Measurements from ENCODE around the gene MATN1.

The MATN1 gene

DNA sequence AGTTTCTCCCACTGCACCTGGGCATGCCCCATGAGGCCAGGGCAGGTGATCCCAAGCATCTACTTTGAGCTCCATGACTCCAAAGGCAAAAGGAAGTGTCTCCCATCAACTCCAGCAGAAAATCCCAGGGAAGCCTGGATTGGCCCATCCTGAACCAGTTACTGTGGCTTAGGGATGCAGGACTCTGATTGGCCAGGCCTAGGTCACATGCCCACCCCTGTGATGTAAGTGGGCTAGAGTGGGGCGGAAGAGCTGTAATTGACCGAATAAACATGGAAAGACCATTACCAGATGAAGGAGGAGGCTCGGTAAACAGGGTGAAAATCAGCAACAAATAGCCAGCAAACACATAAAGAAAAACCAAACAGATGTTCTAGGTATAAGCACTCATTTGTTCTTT lies 45.2 kb downstream of the MATN1 start:
- no peak for DNase-seq

DNA sequence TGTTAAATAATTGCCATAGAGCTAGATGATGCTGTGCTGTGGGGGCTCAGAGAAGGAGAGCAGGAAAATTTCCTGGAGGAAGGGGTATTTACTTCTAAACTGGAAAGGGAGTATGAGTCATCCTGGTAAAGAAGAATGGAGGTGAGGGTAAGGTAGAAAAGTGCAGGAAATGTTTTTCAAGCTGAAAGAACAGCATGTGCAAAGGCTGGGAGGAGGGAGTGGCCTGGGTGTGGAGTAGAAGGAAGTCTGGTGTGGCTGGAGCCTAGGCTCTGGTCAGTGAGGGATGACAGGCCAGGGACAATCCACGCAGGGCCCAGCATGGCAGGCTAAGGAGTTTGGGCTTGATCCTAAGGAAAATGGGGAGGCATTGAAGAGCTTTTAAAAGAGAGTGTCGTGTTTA lies 45.9 kb downstream of the MATN1 start:
- no peak for DNase-seq

DNA sequence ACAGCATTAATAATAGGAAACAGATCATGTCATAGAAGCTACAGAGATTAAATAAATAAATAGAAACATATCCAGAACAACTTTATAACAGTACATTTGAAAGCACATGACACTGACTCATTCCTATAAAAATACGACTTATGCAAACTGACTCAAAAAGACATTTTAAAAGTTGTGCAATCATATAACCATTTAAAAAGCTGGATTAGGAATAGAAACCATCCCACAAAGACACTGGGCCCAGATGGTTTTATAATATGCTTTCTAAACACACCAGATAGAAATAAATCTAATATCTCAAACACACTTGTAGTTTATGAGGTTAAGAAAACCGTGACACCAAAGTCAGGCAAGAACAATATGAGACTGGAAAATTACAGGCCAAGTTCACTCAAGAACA lies 47.6 kb downstream of the MATN1 start:
- DNase-seq, result no peak

DNA sequence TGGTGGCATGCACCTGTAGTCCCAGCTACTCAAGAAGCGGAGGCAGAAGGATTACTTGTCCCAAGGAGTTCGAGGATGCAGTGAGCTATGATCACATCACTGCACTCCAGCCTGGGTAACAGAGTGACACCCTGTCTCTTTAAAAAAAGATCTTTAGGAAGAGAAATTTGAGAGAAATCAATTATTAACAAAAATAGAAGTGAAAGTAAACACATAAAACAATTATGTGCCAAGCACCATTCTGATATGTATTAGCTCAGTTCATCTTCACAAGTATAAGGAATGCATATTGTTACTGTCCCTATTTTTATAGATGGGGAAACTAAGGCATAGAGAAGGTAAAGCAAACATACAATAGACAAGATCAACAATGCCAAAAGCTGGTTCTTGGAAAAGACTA lies 48.1 kb downstream of the MATN1 start:
- no peak for DNase-seq

DNA sequence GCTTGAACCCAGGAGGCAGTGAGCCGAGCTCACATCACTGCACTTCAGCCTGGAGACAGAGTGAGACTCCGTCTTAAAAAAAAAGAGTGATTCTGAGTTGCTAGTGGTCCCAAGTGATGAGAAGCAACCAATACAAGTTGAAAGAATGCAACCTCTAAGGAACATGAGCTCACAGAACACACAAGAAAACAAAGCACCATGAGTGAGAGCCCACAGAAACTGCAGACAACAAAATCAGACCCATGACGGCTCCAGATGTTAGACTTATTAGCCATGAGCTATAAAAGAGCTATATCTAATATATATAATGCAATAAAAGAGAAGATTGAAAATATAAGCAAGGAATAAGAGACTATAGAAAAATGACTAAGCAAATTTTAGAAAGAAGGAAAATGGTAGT lies 50.0 kb downstream of the MATN1 start:
- DNase-seq, result no peak

DNA sequence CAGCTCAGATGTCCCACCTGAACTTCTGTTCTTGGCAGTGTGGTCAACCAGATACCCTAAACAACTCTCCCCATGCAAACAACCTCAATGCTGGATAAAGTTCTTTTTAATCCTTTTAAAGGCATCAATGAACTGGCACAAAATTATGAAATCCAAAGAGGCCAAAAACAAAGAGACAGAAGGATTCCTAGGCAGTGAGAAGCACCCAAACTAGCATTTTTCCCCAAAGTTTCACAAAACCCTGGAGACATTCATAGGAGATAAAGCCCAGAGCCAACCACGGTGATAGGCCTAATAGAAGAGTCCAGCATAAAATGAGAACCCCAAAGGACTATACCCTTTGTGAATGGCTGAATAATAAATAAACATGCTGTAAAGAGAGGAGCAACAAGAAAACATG lies 50.7 kb downstream of the MATN1 start:
- DNase-seq, result no peak

DNA sequence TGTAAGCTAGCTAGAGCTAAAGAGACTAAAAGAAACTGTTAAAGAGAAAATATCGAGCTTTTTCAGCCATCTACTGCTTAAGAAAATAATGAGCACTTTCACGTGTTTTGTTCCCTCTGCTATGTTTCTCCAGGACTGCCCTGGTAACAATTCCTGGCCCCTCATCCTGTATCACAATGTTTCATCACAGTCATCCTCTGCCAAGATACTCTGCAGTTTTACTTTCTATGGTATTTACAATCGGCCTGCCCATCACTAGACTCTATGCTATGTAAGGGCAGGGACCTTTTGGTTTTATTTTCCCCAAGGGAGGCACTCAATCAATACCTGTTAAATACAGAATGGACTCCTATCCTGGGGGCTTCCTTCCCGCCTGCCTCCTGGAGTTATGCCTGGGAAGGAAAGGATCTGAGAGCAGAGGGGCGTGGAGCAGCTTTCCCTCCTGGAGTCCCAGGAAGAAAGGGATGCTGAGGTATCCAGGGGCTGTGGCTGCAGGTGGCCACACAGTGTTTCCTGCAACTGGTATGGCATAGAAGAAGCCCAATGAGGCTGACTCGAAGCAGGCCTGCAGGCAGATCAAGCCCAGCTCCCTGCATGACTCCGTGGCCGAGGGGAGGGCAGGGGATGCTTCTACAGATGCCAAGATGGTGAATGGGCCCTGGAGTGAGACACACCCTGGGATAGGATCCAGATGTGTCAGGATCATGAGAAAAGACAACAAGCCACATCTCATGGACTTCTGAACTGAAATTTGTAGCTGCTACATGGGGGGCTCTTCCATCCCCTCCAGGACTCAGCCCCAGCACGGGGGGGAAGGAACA lies 52.9 kb downstream of the MATN1 start:
- no peak for DNase-seq

DNA sequence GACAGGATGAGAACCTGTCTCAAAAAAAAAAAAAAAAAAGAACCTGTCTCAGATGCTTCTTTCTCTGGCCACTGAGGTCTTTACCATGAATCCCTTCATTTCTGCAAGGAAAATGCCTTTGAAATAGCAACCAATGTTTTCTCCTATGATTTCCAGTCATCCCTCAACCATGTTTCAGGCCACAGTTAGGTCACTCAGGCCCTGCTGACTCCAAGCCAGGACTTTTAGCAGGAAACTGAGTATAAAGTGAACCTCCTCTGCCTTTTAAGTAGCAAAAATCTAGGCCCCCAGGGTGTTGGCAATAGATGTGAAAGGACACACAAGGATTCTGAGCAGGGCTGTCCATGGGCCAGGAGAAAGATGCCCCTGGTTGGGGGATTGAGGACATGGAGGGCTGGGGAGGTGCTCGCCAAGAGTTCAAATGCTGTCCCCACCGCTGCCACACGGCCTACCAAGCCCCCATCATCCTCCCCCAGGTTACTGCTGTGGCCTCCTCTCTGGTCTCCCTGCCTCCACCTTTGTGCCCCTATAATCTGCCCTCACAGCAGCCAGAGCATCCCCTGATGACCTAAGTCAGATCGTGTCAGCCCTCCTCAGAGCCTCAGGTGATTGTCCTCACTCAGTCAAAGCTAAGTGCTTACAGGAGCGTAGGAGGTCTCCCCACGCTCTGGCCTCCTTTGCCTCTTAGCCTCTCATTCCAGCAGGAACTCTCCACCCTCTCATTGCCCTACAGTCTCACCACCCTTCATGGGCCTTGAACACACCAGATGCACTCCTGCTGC lies 54.6 kb downstream of the MATN1 start:
- no peak for DNase-seq

DNA sequence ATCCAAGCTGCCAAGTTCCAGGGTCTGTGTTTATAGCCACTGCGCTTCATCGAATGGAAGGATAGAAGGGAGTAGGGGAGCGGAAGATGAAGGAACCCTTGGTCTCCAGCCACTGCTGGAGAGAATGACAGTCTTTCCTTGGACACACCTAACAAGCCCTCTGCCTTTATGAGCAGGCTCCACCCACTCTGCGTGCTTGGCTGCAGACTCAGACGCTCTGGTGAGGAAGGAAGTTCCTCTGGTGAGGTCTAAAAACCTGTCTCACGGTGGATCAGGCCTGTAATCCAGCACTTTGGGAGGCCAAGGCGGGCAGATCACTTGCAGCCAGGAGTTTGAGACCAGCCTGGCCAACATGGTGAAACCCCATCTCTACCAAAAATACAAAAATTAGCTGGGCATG lies 55.4 kb downstream of the MATN1 start:
- no peak for DNase-seq

DNA sequence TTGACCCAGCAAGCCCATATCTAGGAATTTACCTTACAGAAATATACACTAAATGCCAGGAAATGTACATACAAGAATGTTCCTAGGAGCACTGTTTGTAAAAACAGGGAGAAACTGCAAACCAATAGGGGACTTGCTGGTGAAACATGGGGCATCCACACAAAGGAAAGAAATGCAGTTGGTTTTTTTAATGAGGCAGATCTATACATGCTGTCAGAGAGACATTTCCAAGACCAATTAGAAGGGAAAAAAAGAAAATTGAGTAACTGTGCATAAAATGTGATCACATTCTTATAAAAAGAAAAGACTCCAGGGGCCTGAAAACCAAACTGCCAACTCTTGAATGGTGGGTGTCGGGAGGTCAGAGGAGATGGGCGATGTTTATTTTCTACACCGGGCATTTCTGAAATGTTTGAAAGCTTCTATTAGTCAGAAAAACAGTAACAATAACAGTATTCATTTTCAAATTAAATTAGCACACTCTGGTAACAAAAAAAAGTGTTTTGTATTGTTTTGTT lies 56.6 kb downstream of the MATN1 start:
- DNase-seq, result no peak

DNA sequence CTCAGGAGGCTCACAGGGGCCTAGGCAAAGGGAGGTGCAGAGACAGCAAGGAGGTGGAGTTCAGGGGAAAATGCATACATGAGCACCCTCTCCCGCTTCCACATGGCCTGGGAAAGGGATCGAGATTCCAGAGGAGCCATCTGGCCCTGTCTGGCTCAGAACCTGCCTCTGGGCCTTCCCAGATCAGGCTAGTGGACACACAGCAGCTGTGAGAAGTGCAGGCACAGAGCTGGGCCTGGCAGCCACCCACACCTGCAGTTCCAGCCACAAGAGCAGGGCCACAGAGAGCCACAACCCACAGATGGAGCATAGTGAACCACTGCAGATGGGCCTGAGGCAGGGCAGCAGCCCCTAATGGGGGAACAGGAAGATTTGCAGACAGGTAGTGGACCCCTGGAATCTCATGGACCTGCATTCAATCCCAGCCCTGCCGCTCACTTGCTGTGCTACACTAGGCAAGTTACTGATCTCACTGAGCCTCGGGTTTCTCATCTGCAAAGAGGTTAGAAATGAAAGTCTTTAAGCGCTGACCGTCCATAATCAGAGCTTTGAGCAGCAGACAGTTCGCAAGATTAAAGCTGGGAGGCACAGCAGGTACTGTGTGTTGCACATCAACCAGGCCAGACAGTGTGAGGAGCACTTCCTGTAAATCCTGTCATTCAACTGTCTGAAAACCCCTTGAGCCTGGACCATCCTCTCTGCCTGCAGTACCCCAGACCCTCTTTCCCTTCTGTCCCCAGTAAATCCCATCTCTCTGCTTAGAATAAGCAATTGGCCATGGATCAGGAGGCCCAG lies 58.0 kb downstream of the MATN1 start:
- no peak for DNase-seq

DNA sequence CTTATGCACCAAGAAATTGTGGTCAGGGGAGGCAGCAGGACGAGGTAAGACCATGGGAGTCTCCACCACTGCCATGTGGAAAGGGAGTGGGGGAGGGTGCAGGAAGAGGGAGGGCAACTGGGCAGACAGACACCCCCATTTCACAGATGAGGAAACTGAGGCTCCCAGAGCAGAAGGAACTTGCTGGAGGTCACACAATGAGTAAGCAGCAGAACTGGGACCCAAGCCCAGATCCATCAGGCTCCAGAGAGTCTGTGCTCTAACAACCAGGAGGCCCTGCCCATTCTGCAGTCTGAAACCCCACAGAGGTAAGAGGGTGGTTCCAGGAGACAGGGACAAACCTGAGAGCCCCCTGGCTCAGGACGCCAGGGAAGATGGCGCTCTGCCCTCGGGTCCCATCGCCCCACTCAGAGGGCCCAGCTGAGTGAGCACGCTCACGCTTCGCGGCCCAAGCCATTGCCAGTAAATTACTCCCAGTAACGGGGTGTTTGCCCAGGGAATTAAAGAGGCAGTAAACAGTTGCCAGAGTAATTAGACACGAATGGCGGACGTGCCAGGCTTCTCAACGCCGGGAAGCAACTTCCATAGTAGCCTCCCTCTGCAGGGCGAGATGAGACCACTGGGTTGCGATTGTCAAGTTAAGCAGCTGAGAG lies 59.2 kb downstream of the MATN1 start:
- no peak for DNase-seq

DNA sequence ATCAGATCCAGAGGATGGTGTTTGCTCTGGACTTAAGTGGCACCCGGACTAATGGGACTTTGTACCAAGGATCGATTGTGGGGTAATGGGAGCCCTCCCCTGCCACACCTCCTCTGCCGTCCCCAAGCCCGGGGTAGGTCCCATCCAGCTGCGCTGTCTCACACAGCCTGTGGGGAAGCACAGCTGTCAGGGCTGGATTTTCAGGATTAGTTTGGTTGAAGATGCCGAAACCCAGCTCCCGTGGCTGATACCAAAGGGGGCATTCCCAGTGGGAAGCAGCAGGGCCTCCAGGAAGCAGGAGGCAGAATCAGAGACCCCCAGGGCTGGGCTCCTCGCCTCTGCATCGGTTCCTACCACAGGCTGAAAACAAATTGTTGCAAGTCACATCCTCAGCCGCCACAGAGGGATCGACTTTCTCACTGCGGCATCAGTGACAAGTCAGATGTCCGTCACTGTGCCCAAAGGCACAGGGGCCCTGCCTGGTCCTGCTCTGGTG lies 59.7 kb downstream of the MATN1 start:
- no peak for DNase-seq

DNA sequence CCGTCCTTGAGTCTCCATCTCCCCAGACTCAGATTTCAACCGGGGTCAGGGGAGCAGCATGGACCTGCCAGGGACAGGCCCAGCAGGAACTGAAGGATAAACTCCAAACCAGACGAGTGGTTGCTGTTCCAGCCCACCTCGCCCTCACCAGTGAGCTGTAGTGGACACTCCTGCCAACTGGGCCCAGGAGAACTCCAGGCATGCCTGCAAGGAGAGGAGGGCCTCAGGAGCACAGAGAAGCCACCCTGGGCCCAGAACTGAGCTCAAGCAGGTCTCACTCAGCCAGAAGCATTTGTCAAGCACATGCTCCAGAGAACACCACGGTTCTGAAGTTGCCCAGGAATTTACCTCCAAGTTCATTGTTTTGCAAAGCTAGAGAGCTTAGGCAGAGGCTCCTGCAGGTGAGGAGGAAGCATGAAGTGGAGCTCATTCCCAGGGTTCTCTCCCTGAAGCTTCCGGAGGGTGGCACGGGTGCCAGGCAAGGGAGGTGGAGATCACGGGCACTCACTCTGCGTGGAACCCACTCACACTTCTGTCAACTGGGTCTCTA lies 61.0 kb downstream of the MATN1 start:
- no peak for DNase-seq

DNA sequence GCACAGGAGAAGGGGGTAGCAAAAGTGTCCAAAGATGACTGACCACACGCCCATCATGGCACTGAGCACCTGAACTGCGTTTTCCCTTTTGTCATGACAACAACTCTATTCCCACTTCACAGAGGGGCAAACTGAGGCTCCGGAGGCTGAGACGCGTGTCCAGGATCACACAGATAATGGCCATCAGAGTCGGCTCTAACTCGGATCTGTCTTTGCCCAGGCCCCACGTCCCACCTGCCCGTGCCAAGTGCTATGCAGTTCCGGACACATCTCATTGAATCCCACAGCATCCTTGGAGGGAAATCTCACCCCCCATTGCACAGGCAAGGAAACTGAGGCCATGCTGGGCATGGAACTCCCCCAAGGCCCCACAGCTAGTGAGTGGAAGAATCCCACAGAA lies 62.1 kb downstream of the MATN1 start:
- DNase-seq, result no peak
